Activated T-helper 2 cell treated with anti-CD3 and anti-CD28 coated beads, Interferon-gamma antibody, Interleukin-2, Interleukin-4, amounts not matched to agents 10 μg/mL and 5 μg/mL and 100 μg/mL, durations not matched to agents 14 hours and 24 hours and 36 hours (primary cell): ENCODE results near the gene MRPS7. TPM values are rescaled to one million over a fixed set of nuclear protein-coding genes. Genes with fewer than 3 reads are reported as not detected.
"Not testable (repeated sequence)": the region's sequence is repeated elsewhere in the genome, so short reads cannot be mapped to it uniquely, and the experiment has no call there.

Source experiments
- DNase-seq: peaks from one replicate; pipeline ENCODE4 v3.0.0; 2021; ENCODE audit warnings: low spot score
- H3K27ac Mint-ChIP-seq: one replicate; pipeline ENCODE4 v1.8.0; 2021; ENCODE audit warnings: mixed read lengths
- H3K27me3 Mint-ChIP-seq: one replicate; pipeline ENCODE4 v1.8.0; 2021; ENCODE audit warnings: low read depth, mixed read lengths
- H3K36me3 Mint-ChIP-seq: one replicate; pipeline ENCODE4 v1.8.0; 2021; ENCODE audit warnings: low read depth, mixed read lengths
- H3K4me1 Mint-ChIP-seq: one replicate; pipeline ENCODE4 v1.8.0; 2021; ENCODE audit warnings: low read depth, mixed read lengths
- H3K4me3 Mint-ChIP-seq: one replicate; pipeline ENCODE4 v1.8.0; 2021; ENCODE audit warnings: low read depth, mild to moderate bottlenecking, moderate library complexity, mixed read lengths
- H3K9me3 Mint-ChIP-seq: one replicate; pipeline ENCODE4 v1.8.0; 2021; ENCODE audit warnings: mixed read lengths
- intact Hi-C: fragments of 100-400 bp; cut with micrococcal nuclease; formaldehyde crosslinking; loops from one replicate; pipeline ENCODE4 v1.15.1; 2023
- total RNA-seq: library from RNA; stranded (reverse); gene quantifications from 2 replicates; pipeline ENCODE4 v1.2.3, GENCODE V29; 2022

The MRPS7 gene
- total RNA-seq, 1 donor from 2014 or later: 101 TPM

DNA sequence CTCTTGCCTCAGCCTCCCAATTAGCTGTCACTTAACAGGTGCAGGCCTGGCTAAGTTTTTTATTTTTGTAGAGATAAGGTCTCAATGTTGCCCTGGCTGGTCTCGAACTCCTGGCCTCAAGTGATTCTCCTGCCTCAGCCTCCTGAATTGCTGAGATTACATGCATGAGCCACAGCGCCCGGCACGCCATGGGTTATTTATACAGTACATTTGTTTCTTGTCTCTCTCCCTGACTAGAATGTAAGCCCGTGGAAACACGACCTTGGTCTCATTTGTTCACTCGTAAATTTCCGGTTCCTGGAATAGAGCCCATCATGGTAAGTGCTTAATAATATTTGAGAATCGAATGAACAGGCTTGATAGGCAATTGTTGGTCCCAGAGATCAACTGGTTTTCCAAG lies 25.5 kb downstream of the MRPS7 start:
- peaks cover 49% of the 10 kb centered on the region for H3K36me3 Mint-ChIP-seq
- no peak overlapping the region for H3K27ac Mint-ChIP-seq
- H3K27me3 Mint-ChIP-seq: no peaks in the 10 kb centered on the region
- peaks cover 20% of the 10 kb centered on the region for H3K4me1 Mint-ChIP-seq
- H3K9me3 Mint-ChIP-seq: no peaks in the 10 kb centered on the region
- intact Hi-C loops: no loop called here
- H3K4me3 Mint-ChIP-seq: peak overlapping the region; percentile 51
- DNase-seq: no peak

DNA sequence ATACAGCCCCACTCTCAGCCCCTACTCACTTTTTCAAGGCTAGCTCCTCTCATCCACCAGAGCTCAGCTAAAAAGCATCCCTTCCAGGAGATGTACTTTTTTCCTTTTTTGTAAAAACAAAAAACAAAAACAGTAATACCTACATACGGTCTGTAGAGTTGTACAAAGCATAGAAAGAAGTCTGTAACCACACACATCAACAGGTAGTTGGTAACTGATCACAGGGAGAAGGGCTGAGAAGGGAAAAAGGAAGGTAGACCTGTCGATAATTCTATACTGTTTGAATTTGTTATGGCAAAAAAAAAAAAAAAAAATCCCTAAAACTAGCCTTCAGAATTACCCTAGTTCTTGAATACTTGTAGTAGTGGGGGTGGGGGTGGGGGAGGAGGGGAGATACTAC lies 26.7 kb downstream of the MRPS7 start:
- intact Hi-C loops: loop anchor here (2.0 kb wide), 1 partner anchor 34 kb away; no protein-coding TSS in a partner anchor
- peaks cover 46% of the 10 kb centered on the region for H3K36me3 Mint-ChIP-seq
- H3K27ac Mint-ChIP-seq: peak overlapping the region; percentile 100
- no peaks in the 10 kb centered on the region for H3K27me3 Mint-ChIP-seq
- H3K4me3 Mint-ChIP-seq: peak overlapping the region; percentile 99
- H3K4me1 Mint-ChIP-seq: peaks cover 20% of the 10 kb centered on the region
- H3K9me3 Mint-ChIP-seq: no peaks in the 10 kb centered on the region
- DNase-seq: no peak

DNA sequence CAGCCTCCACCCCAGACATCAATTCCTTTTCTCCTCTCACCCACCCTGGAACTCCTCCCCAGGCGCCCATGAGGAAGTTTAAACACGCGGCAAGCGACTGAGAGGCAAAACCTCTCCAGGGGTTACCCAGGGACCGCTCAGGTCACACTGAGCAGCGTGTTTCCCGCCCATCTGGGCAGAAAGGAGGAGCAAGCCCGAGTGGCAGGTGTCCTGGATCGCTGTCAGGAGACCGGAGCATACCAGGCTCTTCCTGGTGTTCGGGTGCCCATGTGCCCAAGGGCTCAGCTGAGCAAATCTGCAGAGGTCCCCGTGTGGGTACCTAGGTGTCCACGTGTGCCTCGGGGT lies 27.1 kb downstream of the MRPS7 start:
- Mint-ChIP-seq H3K27me3 (no peaks in the 10 kb centered on the region), H3K4me1 (peaks cover 18% of the 10 kb centered on the region), H3K4me3 (peak overlapping the region; percentile 99), H3K9me3 (no peaks in the 10 kb centered on the region), H3K27ac (peak overlapping the region; percentile 100), H3K36me3 (peaks cover 43% of the 10 kb centered on the region)
- peak; percentile 45 for DNase-seq
- intact Hi-C loops: loop anchor here (1.0 to 2.0 kb wide), 5 partner anchors 9 to 117 kb away; partner anchors contain the start of genes GGA3, GRB2, MIF4GD and MRPS7

DNA sequence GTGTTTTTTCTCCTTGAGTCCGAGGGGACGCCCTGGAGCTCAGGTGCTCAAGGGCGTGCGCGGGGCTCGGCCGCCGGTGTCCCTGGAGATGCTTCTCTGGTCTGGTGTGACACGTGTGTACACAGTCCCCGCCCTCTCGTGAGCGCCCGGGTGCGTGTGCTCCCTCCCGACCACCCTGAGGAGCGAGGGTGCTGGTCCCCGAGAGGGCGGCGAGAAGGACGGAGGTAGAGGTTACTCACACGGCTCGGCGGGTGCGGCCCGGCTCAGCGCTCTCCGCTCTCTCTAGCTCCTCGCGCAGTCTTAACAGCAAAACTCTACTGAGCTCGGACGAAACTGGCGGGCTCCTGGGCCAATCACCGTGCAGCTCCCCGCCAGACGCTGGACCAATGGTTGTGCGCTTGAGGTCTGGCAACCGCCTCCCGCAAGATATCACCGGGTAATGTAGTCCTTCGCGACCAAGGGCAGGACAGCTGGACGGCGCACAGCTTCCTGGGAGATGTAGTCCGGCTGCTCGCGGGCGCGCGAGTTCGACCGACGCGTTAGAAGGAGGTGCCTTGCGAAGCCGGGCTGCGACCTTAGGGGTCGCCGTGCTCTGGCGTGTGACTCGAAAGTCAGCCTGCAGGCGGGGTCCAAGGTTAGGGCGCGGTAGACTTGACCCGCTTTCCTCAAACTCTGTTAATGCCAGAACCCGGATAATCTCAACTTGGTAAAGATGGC lies 27.6 kb downstream of the MRPS7 start, which contains the start of gene SLC25A19:
TSS of gene SLC25A19 (minus strand) at position 319 of the 717 bp plus-strand sequence. CDS start 2,669 bp downstream, outside the sequence.
- H3K9me3 Mint-ChIP-seq: no peaks in the 10 kb centered on the region
- H3K4me3 Mint-ChIP-seq: peak within 1 kb of the TSS; percentile 99
- peak; percentile 98 for DNase-seq
- H3K4me1 Mint-ChIP-seq: peaks cover 20% of the 10 kb centered on the region
- H3K27me3 Mint-ChIP-seq: no peaks in the 10 kb centered on the region
- intact Hi-C loops: loop anchor here (1.0 to 2.0 kb wide), 5 partner anchors 8 to 116 kb away; partner anchors contain the start of genes GGA3, GRB2, MIF4GD and MRPS7
- H3K36me3 Mint-ChIP-seq: peaks cover 39% of the 10 kb centered on the region
- H3K27ac Mint-ChIP-seq: peak within 1 kb of the TSS; percentile 100

DNA sequence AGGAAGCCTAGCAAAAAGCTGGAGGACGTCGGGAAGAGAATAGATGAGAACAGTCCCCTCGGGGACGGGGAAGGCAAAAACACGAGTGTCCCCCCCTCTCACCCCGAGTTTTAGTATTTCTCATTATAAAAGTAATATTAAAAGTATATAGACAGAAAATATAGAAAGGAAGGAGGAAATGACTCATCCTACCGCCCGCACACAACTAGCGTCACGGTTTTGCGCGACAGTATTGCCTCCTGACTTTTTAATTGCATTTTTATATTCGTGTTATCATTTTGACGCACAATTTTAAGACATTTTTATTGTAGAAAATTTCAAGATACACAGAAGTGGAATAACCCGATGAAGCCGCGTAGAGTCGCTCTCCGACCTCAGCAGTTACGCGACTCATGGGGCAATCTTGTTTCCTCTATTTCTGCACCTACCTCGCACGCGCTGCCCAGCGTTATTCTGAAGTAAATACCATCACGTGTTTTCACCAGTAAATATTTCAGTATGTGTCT lies 28.2 kb downstream of the MRPS7 start:
- Mint-ChIP-seq H3K27ac (peak overlapping the region; percentile 100), H3K4me1 (peaks cover 23% of the 10 kb centered on the region), H3K9me3 (no peaks in the 10 kb centered on the region), H3K36me3 (peaks cover 33% of the 10 kb centered on the region), H3K4me3 (peak overlapping the region; percentile 99), H3K27me3 (no peaks in the 10 kb centered on the region)
- intact Hi-C loops: loop anchor here (1.0 to 10.0 kb wide), 6 partner anchors 7 to 225 kb away; partner anchors contain the start of genes CASKIN2, GGA3, GRB2 and MIF4GD
- DNase-seq: peak; percentile 65

GRCh38 chr17:75292810-75293448 lies 31.2 kb downstream of the MRPS7 start:
- Mint-ChIP-seq H3K4me1 (peaks cover 31% of the 10 kb centered on the region), H3K36me3 (peaks cover 15% of the 10 kb centered on the region), H3K27ac (peak overlapping the region; percentile 42)
- H3K27me3 Mint-ChIP-seq, DNase-seq, H3K9me3 Mint-ChIP-seq, H3K4me3 Mint-ChIP-seq: not testable (repeated sequence)
- intact Hi-C loops: loop anchor here (10.0 kb wide), 1 partner anchor 222 kb away; the partner anchor contains the start of genes CASKIN2 and TSEN54

DNA sequence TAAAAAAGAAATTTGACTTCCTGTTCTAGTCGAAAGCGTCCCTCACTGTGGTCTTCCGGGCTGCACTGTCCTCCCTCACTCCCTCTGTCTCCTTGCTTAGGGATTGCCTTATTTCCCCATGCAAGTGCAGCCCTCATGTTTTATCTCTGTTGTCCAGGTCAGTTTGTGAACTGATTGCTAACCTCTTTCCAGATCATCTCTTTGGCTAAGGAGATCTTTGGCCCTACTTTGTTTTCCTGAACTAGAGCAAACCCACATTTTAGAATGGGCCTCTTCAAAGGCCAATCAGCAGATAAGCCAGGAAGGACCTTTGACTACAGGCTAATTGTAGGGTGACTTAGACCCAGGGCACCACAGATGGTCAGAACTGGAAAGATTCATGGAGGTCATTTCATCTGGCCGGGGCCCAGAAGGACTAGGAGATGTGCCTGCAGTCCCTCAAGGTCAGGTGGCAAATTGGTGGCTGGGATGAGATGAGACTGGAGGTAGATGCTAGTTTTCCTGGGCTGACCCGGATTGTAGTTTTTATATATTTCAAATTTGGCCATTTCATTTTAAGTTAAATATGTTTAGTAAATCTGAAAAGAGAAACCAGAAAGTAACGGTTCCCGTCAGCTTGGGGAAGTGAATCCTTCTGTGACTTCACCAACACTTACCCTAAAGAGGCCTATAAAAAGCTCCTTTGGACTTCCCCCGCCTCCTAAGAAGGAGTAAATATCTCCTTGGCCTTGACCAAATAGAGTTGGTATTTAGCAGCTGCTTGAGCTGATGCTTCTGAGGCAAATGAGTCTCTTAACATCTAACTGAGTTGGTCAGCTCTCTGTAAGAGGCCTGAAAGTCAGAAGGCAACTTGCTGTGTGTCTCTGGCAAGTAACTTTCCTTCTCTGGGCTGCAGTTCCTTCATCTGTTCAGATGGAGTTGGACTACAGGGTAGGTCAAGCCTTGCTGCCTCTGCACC lies 33.8 kb downstream of the MRPS7 start:
- Mint-ChIP-seq H3K36me3 (peaks cover 7% of the 10 kb centered on the region), H3K27ac (peak overlapping the region; percentile 99), H3K9me3 (no peaks in the 10 kb centered on the region), H3K27me3 (no peaks in the 10 kb centered on the region), H3K4me3 (peak overlapping the region; percentile 66), H3K4me1 (peaks cover 22% of the 10 kb centered on the region)
- no peak for DNase-seq
- intact Hi-C loops: loop anchor here (1.0 to 10.0 kb wide), 3 partner anchors 43 to 219 kb away; partner anchors contain the start of genes CASKIN2 and TSEN54

GRCh38 chr17:75300280-75300679 lies 38.6 kb downstream of the MRPS7 start:
- Mint-ChIP-seq H3K4me3 (no peak overlapping the region), H3K4me1 (peaks cover 15% of the 10 kb centered on the region), H3K27me3 (no peaks in the 10 kb centered on the region), H3K36me3 (peaks cover 4% of the 10 kb centered on the region), H3K9me3 (no peaks in the 10 kb centered on the region), H3K27ac (no peak overlapping the region)
- no peak for DNase-seq
- intact Hi-C loops: no loop called here

- Mint-ChIP-seq H3K27ac (peak overlapping the region; percentile 44), H3K36me3 (peaks cover 3% of the 10 kb centered on the region), H3K27me3 (no peaks in the 10 kb centered on the region), H3K4me3 (no peak overlapping the region), H3K4me1 (peaks cover 9% of the 10 kb centered on the region), H3K9me3 (no peaks in the 10 kb centered on the region)
- no peak for DNase-seq
- intact Hi-C loops: no loop called here
Measured at GRCh38 chr17:75301049-75301448, 39.4 kb downstream of the MRPS7 start.

GRCh38 chr17:75301502-75302206 lies 40.0 kb downstream of the MRPS7 start:
- peaks cover 3% of the 10 kb centered on the region for H3K36me3 Mint-ChIP-seq
- H3K9me3 Mint-ChIP-seq: no peaks in the 10 kb centered on the region
- no peak overlapping the region for H3K27ac Mint-ChIP-seq
- H3K4me1 Mint-ChIP-seq: peaks cover 7% of the 10 kb centered on the region
- no peak for DNase-seq
- no peak overlapping the region for H3K4me3 Mint-ChIP-seq
- H3K27me3 Mint-ChIP-seq: no peaks in the 10 kb centered on the region
- intact Hi-C loops: no loop called here

GRCh38 chr17:75307957-75308731 lies 46.5 kb downstream of the MRPS7 start:
- Mint-ChIP-seq H3K9me3 (no peaks in the 10 kb centered on the region), H3K4me3 (no peak overlapping the region), H3K4me1 (peaks cover 3% of the 10 kb centered on the region), H3K27ac (no peak overlapping the region), H3K27me3 (no peaks in the 10 kb centered on the region), H3K36me3 (no peaks in the 10 kb centered on the region)
- intact Hi-C loops: no loop called here
- no peak for DNase-seq
